Astrocyte (in vitro differentiated cells and primary cell): Measurements from ENCODE around the gene RPLP1.

Experiments used
- CTCF ChIP-seq: IDR thresholded peaks from 2 replicates; pipeline ENCODE4 v1.5.1; 2011; ENCODE audit warnings: low read depth, mild to moderate bottlenecking, inconsistent platforms, low read length, moderate library complexity; ENCODE audit not compliant: insufficient read depth
- EZH2 ChIP-seq: IDR thresholded peaks from 2 replicates; pipeline ENCODE4 v1.6.1; 2012; ENCODE audit warnings: mild to moderate bottlenecking, low read length, inconsistent platforms; ENCODE audit not compliant: insufficient read depth

GRCh38 chr15:69412701-69413100 is 39.9 kb upstream of the RPLP1 start:
- TF ChIP-seq CTCF (no peak), EZH2 (no peak)
